Activated CD8-positive, alpha-beta memory T cell treated with anti-CD3 and anti-CD28 coated beads for 48 hours (primary cell): ENCODE data around the gene FANCD2.
"Not testable (repeated sequence)": the region's sequence is repeated elsewhere in the genome, so short reads cannot be mapped to it uniquely, and the experiment has no call there.

ENCODE experiments used
- DNase-seq, 3 experiments: peaks; one replicate each; pipeline ENCODE4 v3.0.0-alpha.2; 2020; ENCODE audit warnings: low read depth in 2 of 3, low spot score in 2 of 3

Gene FANCD2

GRCh38 chr3:10026084-10026890 lies at the start of gene FANCD2:
Gene FANCD2, plus strand, starts transcription at chr3:10026437. Its CDS starts 2,221 bp downstream, at chr3:10028658.
- peak; percentile 81 to 97 (median 96) for DNase-seq

GRCh38 chr3:9976721-9977709 lies 49.2 kb upstream of the FANCD2 start:
- DNase-seq = no peak

GRCh38 chr3:9978710-9979305 lies 47.4 kb upstream of the FANCD2 start:
- no peak for DNase-seq

- no peak for DNase-seq
Observed at GRCh38 chr3:9980251-9980650, 46.0 kb upstream of the FANCD2 start.

GRCh38 chr3:9986230-9986725 lies 40.0 kb upstream of the FANCD2 start:
- no peak for DNase-seq

GRCh38 chr3:9994086-9994844 lies 32.0 kb upstream of the FANCD2 start:
- no peak for DNase-seq

- no peak for DNase-seq
Observed at GRCh38 chr3:10000686-10001085, 25.6 kb upstream of the FANCD2 start.

- DNase-seq = no peak
Observed at GRCh38 chr3:10002951-10003350, 23.3 kb upstream of the FANCD2 start.

GRCh38 chr3:10004506-10004905 lies 21.7 kb upstream of the FANCD2 start:
- DNase-seq = no peak

- no peak for DNase-seq
Observed at GRCh38 chr3:10004960-10005564, 21.2 kb upstream of the FANCD2 start.

- DNase-seq = no peak
Observed at GRCh38 chr3:10006048-10006761, 20.0 kb upstream of the FANCD2 start.

- no peak for DNase-seq
Observed at GRCh38 chr3:10006762-10007090, 19.5 kb upstream of the FANCD2 start.

GRCh38 chr3:10007126-10007782 lies 19.0 kb upstream of the FANCD2 start:
- DNase-seq = no peak

- not testable (repeated sequence) for DNase-seq
Observed at GRCh38 chr3:10008216-10008587, 18.0 kb upstream of the FANCD2 start.

- peak in 2 of 3 experiments; percentile 45 to 54 for DNase-seq
Observed at GRCh38 chr3:10008588-10009344, 17.5 kb upstream of the FANCD2 start.

- no peak for DNase-seq
Observed at GRCh38 chr3:10010421-10010877, 15.8 kb upstream of the FANCD2 start.

GRCh38 chr3:10010878-10011465 lies 15.3 kb upstream of the FANCD2 start:
- peak; percentile 65 to 75 (median 68) for DNase-seq

- DNase-seq = no peak
Observed at GRCh38 chr3:10011631-10012030, 14.6 kb upstream of the FANCD2 start.
